SIG-M5 treated with dmso at 0.1 percent for 504 hours (cell line): Measurements from ENCODE around the gene USP6NL.

Experiments
- DNase-seq: peaks from one replicate; lab custom pipeline; 2025; ENCODE audit not compliant: unreplicated experiment; lab: John Stamatoyannopoulos, UW

USP6NL gene

DNA sequence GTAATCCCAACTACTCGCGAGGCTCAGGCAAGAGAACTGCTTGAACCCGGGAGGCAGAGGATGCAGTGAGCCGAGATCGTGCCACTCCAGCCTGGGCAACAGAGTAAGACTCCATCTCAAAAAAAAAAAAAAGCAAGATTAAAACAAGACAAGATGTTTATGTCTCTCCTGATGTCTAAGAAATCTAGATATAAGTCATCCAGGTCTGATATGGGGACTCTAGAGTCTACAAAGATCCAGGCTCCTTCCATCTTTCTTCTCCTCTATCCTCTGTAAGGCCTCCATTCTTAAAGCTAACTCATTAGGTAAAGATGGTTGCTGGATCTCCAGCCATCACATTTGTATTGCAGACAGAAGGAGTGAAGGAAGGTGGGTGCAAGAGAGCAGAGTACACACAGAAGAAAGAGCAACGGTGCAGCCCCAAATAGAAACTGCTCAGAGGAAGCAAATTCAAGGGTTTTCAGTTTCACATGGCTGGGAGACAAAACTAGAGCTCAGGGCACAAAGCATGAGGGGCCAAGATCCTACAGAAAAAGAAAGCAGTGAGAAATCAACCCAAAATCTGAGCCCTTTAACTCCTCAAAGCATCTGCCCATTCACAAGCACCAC lies 57.6 kb downstream of the USP6NL start:
- peak; percentile 37 for DNase-seq

DNA sequence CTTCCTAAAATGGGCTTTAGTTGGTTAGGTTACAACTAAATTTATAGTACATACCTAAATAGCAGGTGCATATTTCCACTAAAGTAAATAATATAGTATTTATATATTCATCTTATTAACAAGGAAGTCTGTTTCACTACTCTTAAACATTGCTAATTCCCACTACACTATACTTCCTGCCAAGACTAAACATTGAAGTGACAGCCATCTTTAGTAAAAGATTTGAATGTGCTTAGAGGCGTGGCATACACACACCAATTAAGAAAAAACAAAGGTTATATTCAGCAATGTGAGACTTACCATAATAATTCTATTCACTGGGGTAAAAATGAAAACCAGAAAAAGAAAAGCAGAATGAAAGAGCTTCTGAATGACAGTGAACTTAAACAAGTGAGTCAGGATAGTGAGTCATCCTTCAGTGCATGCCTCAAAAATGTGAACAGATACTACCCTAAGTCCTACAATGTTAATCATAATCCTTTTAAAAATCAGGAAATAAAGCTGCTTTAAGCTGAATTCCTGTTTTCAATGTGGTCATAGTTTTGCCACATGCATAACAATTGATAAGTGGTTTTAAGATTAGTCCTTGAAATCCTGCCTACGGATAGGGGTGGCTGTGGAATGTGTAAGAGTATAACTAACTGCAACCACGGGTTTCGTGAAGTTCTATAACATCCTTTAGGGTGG lies 59.4 kb downstream of the USP6NL start:
- peak; percentile 46 for DNase-seq

DNA sequence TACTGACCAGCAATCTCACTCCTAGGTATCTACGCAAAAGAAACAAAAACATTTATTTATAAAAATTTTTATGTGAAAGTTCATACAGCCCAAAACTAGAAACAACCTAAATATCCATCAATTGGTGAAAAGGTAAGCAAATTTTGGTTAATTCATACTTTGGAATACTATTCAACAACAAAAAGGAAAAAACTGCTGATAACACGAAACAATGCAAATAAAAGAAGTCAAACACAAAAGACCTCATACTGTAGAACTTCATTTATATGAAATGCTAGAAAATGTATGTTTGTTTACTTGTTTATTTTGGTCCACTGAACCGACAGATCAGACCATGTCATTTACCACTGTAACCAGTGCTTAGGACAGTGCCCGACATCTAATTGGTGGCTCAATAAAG lies 60.3 kb downstream of the USP6NL start:
- no peak for DNase-seq

DNA sequence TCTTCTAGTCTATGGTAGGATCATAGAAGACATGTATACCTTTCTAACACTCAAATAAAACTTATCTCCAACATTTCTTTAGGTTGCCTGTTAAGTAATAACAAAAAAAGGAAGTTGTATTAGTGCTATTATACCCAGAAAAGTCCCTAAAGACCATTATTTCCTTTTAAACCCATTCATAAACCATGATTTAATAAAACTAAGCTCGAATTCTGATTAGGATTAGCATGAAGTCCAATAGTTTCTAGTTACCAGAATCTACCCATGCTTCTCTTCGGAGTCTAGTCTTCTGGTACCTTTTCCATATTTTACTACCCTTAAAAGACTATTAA lies 62.7 kb downstream of the USP6NL start:
- DNase-seq, result no peak

DNA sequence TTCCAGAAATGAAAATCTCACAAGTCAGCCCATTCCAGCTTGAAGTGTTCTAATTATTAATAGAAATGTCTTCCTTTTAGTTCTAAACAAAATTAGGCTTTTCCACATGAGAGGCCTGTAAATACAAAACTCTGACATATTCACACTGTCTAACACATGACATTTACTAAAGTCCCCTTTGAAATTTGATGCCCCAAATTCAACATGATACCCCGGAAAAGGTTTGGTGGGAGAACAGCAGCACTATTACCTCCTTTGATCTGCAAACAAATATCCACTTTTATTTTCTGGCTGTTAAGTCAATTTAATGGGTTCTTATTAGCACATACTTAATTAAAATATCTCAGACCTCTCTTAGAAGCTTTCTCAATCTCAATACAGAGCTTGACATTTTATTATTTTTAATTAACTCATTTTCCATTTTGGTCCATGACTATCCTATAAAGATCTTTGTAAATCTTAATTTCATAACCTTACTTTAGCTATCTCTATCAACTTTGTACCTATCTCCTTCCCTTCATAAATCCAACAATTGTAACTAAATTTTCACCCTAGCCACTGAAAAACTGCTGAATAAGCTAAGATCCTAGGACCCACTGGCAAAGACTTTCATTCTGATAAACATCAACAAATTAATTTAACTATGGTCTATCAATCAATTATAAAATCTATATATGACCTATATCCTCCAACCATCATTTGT lies 63.2 kb downstream of the USP6NL start:
- no peak for DNase-seq

DNA sequence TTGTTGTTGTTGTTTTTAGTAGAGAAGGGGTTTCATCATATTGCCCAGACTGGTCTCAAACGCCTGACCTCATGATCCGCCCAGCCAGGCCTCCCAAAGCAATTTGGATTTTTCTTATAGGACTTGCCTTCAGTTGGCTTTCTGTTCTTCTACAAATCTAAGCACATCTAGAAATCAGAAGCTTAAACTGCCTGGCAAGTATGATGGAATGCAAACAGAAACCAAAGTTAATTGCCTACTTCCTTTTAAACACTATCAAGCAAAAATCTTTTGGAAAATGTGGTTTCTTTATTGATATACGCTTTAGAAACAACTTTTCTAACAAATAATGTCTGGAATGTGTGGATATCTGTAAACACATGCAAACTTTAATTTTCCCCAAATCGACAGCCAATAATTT lies 64.9 kb downstream of the USP6NL start:
- peak; percentile 24 for DNase-seq

DNA sequence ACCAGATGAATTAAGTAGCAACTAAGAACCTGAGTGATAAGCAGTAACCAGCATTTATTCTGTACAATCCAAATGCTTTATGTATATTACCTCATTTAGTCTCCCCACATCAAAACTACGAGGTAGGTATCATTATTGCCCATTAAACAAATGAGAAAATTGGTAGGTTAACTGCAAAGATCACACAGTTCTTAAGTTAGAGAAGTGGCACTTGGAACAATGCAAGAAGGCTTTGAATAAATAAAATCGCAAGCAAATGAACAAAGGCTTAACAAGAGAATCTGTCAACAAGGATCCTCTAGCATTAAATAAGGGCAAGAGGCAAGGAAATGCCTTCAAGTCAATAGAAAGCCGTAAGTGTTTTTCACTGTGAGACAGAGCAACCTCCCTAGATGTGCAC lies 70.2 kb downstream of the USP6NL start:
- DNase-seq, result no peak

DNA sequence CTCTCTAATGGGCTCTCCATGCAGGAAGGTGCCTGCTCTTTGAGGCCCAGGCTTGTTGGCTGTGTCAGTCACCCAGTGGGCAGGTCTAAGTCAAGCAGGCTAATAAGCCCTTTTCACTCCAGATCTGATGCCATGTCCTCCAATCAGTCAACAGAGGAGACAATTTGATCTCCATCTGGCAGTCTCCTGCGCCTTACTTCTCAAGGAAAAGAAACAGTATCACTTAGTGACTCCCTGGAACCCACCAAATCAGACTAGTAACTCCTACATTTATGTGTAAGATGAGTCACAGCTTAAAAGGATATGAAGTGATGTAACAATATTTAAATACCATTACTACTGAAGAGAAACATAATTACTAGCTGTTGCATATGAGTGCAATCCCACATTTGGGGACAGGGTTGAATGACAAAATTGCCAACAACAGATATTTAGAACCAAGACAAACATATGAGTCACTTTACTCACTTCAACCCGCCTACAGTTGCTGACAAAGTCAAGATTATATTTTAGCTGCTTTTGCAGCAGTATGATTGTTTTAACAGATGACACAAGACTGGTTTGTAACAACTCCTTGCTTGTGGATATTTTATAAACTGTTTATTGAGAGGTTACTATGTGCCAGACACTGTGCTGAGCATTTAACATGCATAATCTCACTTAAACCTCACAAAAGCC lies 72.1 kb downstream of the USP6NL start:
- DNase-seq, result peak; percentile 15

DNA sequence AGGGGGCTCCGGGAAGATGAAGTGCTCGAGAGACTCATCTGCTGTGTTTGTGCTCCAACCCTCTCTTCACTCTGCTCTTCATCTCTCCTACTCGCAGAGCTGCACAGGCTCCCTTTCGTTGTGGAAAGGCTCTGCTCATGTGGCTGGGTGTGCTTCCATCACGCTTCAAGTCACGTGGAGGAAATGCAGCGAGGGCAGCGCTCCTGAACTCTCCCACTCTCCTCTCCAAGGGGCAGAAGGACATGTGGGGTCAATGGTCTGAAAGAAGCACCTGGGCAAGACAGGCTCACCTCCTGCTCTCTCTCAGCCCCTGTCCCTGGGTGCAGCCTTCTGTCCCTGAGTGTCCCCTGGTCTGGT lies 72.6 kb downstream of the USP6NL start:
- no peak for DNase-seq

DNA sequence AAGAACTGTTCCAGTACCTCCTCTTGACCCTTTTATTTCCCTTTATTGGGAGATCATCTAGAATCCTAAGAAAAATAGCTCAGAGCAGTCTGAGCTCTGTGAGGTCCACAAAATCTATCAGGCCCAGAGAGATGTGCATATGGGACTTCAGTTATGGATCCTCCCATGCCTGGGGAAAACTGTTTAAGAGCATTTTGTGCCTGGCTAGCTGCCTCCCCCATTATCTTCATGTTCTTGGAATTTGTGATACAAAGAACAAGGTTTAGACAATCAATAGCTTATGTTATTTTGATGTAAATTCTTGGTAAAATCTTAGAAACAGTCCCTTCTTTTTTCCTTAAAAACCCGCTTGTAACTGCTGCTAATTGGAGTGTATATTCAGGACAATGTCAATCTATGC lies 75.2 kb downstream of the USP6NL start:
- no peak for DNase-seq

DNA sequence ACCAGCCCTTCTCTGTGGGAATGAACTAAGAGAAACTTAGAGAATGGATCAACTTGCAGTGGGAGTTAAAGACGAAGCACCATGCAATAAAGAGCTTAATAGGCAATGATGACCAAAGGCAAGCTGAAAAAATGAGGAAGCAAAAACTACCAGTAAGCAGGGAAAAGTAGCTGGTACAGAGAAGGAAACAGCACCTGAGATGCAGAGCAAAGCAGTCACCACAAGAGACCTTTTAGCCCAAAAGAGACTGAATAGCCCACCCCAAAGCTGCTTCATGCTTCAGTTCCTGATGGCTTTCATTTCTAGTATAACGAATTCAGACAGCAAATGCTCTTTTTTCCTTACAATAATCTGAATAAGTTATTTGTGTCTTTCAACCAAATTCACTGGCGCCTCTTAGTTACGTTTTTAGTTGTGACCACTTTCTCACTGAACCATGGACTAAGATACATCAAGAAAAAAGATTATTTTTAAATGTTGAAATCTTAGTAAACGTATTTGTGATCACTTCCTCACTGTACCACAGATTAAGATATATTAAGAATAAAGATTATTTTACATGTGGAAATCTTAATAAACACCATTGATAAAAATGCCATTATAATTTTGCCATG lies 76.0 kb downstream of the USP6NL start:
- DNase-seq, result no peak

DNA sequence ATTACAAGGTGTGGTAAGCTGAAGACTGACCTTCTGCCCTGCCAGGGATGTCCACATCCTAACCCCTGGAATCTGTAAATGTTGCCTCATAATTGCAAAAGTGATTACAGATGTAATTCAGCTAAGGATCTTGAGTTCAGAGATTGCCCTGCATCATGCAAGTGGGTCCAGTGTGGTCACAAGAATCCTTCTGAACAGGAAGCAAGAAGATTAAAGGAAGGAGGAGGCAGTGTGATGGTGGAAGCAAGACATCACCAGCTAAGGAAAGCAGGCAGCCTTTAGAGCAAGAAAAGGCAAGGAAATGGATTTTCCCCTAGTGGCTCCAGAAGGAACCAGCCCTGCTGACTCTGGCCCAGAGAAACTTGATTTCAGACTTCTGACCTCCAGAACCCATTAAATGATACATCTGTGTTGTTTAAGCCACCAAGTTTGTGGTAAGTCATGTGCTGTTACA lies 78.1 kb downstream of the USP6NL start:
- peak; percentile 11 for DNase-seq

DNA sequence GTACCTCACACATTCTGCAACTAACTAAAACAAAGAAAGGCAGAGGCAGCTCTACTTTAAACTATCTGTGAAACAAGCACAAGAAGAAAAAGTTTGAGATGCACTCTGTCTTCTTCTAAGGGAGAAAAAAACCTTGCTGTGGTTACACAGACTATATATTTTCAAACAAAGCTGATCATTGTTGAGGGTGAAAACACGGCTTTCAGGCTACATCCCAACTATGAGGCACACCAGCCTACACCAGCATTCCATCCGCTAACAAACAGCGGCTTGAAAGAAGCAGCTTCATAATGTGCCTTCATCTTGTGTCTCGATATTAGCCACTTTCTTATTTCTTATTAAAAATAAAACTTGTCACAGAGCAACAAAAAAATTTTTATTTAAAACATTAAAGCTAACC lies 79.1 kb downstream of the USP6NL start:
- DNase-seq, result no peak

DNA sequence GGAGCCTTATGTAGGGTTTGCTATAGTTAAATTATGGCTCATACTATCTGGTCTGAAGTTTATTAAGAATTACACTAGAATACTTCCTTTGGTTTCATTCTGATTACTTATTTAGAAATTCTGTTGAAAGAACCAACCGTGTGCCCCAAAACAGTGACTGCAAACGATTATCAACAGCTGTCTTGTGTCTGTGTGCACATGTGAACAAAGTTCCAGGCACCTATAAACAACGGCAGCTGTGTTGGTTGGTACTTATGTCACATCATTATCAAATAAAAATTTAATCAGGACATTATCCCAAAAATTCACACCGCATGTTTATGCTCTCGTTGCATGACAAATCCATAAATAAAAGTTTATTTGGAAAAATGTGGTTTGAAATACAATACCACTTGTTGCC lies 80.6 kb downstream of the USP6NL start:
- DNase-seq, result no peak

DNA sequence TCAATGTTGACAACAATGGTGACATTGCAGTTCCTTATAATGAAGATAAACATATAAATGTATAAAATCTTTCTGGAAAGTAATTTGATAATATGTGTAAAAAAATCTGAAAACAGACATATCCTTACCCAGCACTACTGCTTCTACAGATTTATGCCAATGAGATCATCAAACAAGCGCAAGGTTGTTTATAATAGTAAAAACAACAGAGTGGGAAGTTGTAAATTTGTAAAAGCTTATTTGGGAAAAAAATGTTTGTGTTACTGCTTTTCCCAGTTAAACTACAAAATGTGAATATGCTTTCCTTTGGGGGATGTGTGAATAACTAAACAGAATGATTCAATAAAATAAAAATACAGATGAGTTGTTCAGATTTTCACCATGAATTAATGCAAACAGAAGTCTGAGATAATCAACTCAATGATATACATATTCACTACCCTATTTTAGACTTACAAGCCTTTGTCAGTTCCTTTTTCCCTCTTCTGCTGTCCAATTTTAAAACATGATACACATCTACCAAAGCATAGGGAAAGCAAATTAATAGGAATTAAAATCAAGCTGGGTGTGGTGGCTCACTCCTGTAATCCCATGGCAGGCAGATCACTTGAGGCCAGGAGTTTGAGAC lies 82.1 kb downstream of the USP6NL start:
- DNase-seq, result no peak

DNA sequence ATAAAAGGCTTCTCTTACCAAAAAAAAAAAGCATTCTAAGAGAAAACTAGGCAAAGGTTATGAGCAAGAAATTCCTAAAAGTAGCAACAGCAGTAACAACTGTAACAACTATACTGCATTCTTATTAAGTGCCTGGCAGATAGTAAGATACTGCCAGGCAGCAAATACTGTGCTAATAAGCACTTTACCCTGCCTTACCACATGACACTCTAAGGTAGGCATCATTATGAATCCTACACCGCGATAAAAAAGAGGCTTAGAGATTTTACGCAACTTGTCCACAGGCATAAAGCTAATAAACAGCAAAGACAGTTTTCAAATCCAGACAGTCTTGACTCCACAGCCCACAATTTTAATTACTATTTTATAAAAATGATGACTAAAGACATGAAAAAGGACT lies 83.2 kb downstream of the USP6NL start:
- DNase-seq, result no peak

DNA sequence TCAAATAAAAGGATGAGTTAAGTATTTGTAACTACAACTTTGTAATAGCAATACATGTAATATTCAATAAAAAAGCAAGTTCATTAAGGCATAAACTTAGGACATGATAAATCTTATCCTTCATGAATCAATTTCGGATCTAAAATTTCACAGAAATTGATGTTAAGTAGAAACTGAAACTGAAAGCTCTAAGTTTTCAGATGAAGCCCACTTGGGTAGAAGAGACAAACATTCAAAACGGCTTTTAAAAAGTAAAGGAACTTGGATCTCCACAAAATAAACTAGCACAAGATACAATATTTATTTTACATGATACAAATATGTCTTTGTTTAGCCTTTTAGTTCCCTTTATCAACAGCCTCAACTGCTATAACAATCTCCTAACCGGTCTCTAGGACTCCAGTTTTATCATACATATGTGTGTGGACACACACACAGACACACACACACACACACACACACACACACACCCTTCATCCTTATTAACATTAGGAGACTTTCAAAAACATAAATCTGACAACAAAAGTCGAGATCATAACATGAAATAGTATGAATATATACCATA lies 83.7 kb downstream of the USP6NL start:
- no peak for DNase-seq

DNA sequence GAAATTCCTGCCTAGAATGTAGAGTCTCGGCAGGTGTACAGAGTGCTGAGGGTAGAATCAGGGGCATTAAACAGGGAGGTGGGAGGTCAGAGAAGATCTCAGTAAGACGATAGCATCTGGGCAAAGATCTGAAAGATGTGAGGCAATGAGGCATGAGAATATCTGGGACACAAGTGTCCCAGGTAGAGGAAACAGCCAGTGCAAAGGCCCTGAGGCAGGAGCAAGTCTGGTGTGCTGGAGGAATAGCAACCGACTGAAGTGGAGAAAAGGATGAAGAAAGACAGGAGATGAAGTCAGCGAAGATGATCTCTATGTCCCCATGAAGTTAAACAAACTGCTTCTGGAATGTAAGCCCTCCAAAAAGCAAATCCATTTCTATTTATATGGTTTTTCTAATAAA lies 84.4 kb downstream of the USP6NL start:
- no peak for DNase-seq

DNA sequence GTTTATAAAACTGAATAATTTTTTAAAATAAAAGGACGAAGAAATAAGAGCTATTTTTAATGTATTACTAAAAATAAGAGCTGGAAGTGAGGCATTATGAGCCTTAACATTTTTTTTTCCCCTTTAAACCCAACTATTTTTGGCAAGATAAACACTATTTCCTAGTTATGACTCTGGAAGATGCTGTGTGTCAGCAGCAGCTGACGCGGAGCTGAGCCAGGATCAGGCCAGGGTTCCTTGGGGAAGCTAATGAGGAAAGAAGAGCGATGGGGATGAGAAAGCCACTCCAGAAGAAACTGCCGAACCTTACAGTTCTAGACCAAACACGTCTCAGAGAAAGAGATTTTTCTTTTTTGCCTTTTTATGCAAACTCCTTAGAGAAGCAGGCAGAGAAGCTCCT lies 85.9 kb downstream of the USP6NL start:
- no peak for DNase-seq

DNA sequence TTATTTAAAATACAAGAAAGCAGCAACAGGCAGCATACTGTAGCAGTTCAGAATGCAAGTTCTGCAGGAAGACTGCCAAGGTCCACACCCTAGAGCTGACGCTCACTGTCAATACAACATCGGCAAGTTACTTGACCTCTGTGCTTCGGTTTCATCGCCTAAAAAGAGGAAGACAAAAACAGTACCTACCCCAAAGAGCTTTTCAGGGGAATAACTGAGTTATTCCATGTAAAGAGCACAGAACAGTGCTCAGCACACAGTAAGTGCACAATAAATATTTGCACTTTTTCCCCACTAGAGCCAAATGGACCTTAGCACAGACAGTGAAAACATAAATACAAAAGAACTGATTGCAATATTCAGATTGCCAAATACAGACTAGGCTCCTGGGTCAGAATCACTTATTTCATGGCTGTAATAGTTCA lies 88.6 kb downstream of the USP6NL start:
- DNase-seq, result no peak

DNA sequence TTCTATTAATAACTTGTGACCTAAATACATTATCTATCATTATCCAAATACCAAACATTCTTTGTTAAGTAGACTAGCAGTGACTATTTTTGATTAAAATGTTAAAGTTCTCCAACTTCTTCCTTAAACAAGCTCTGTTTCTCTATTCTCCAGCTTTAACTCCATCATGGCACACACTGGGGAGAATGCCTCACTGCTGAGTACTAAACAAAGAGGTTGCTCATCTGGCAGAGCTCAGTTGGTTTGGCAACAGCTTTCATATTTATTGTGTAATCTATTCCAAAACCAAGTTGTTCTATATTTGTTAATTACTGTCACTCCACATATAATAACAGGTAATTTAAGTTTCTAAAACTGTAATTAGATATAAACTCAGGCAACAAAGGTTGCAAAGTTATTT lies 89.6 kb downstream of the USP6NL start:
- no peak for DNase-seq
